HG03521 (cell line): Measurements from ENCODE around the gene RPH3AL.

ENCODE experiments used
- ATAC-seq: cut with Tn5 transposase; IDR thresholded peaks from one replicate; pipeline ENCODE4 v1.9.1; 2021; ENCODE audit warnings: mild to moderate bottlenecking, moderate library complexity; ENCODE audit not compliant: unreplicated experiment

Gene RPH3AL

DNA sequence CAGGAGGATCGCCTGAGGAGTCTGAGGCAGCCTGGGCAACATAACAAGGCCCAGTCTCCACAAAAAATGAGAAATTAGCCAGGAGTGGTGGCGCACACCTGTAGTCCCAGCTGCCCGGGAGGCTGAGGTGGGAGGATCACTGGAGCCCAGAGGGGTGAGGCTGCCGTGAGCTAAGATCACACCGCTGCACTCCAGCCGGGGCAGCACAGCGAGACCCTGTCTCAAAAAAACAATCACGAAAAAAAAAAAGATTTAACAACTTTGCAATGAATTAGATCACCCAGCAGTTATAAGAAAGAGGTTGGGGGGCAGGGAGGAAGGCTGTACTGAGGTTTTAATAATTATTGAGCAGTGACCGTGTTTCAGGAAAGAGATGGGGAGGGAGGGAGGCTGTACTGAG lies 49.4 kb downstream of the RPH3AL start:
- ATAC-seq: no peak

DNA sequence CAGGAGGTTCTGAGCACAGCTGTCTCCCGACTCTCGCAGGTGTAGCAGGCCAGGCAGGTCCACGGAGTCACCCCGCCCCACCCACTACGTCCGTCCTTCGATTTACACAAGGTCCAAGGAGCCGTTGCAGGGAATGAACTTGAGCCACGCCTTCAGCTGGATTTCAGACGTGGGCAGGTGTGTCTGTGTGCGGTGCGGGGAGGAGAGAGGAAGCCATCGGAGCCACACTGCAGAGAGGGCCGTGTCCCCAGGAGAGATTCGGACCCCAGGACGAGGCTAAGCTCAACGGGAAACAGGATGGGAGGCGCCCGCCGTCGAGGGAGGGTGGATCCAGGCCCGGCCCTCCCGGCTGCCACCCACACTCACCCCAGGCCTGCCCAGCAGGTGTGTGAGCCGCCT lies 50.3 kb downstream of the RPH3AL start:
- no peak for ATAC-seq

DNA sequence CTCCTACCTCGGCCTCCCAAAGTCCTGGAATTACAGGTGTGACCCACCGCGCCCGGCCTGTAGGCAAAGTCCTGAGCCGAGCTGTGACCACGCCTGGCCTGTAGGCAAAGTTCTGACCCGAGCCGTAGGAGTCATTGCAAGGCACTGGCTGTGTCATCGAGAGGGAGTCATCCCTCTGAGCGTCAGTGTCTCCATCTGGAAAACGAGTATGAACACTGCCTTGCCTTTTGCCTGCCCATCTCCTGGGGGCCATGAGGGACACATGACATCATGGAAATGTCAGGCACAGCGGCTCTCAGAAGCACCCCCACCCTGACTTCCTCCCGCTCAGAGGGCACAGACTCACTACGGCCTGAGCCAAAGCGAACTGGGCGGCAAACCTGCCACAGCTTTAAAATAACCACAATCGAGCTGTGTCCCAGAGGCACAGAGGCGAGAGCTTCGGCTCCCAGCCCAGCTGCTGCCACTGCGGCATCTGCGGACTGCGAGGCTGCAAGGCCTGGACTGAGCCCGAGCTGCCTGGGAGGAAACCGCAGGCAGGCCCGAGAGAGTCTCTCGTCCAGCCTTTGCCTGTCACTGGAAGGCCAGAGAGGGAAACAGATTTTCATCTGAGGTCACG lies 50.8 kb downstream of the RPH3AL start:
- ATAC-seq: no peak

DNA sequence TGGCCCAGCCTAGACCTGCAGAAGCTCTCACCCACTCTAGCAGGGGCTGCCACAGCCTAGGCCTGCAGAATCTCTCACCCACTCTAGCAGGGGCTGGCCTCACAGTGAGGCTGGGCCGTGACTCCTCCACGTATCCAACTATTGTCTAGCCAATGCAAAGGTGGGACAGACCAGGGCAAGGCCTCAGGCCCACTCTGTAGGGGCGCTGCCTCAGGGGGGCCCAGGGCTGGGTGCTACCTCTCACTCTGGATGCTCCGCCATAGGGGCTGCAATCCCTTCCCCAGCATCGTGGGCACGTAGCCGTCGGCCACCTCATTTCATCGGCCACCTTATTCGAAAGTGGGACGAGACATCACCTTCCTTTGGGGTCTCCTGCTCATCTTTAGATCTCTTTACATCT lies 51.7 kb downstream of the RPH3AL start:
- no peak for ATAC-seq

DNA sequence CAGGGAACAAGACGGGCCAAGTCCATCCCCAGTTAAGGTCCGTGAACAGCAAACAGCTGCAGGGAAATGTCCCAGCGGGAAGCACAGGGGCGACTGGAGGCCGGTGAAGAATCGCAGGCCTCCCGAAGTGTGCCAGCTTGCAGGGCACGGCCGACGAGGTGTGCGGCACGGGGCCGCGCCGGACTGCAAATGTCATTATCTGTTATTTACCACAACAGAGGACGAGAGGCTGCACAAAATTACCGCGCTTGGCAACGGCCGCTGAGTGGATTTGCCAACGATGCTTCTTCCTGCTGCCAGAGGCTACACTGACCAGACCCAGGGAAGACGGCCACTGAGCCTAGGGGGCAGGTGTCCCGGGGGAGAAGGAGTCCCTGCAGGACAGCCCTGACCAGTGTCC lies 53.1 kb downstream of the RPH3AL start:
- ATAC-seq: no peak

DNA sequence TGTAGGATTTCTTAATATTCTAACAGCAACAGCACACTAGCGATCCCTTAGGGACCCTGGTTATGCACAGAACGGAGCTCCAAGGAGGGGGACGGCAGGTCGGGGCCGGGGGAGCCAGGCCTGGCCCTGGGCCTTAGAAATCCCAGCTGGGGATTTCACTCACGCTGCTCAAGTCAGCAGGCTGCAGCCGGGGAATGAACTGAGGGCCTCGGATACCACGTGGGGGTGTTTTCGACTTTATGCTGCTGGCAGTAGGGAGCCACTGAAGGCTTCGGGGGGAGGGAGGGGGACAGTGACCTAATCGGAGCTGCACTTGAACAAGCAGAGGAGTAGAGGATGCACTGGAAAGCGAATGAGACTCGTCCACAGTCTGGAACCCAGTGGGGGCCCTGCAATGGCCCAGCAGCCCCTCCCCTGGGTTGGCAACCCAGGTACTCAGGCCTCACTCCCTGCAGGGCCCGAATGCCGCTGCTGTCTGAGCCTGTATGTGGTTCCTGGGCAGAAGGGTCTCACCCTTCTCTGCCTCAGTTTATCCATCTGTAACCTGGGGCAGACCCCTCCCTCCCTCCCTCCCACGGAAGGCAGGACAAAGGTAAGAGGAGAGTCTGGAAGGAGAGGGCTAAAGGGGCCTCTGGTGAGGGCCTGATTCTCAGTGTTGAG lies 53.7 kb downstream of the RPH3AL start:
- no peak for ATAC-seq

DNA sequence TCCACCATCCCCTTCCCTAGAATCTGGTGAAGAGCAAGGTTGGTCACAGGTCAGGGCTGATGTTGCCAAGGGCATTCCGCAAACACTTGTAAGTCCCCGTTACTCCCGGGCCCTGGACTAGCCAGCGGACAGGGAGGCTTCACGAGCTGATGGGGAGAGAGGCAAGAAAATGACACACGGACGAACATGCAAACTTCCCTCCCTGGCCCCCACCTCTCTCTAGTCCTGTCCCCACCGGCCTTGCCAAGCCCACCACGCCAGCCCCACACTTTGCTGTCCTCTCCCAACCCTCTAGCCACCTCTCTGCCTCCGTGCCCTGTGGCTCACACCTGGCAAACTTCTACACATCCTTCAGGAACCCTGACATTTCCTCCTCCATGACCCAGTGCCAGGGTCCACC lies 54.8 kb downstream of the RPH3AL start:
- no peak for ATAC-seq

DNA sequence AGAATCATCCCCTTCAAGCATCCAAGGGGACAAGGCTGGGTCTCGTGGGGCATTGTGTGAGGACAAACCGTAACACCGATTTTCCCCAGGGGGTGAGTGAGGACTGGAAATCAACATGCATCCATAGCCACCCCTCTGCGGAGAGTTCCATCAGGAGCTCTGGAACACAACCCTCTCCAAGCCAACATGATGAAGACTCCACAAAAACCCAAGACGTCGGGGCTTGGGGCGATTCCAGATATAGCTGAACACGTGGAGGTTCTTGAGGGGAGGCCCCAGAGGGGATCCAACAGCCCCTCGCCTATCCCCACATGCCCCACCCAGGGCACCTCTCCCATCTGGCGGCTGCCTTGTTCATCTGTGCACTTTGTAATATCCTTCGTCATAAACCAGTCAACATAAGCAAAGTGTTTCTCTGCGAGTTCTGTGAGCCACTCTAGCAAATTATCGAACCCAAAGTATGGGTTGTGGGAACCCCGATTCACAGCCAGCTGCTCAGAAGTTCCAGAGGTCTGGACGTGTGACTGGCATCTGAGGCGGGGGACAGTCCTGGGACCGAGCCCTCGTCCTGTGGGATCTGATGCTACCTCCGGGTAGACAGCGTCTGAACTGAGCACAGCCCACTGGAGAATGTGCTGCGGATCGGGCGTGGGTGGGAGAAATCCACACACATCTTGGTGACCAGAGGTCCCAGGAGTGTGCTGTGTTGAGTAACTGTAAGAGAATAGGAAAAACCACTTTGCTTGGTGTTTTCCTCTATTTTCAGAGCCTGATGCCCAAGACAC lies 55.5 kb downstream of the RPH3AL start:
- no peak for ATAC-seq

DNA sequence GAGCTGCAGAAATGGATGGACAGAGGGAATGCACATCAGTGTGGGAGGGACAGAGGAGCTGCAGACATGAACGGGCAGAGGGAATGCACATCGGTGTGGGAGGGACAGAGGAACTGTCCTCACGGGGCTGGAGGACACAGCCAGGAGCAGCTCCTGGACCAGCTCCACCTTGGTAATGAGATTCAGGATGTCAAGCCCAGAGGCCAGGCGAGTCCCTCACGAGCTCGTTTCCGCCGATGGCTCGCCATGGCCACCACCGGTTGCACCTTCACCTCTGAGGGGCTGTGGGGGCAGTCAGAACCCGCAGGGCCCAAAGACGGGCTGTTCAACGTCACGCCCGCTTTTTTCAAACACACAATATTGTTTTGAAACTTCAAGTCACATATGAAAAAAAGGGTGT lies 56.2 kb downstream of the RPH3AL start:
- ATAC-seq: no peak

DNA sequence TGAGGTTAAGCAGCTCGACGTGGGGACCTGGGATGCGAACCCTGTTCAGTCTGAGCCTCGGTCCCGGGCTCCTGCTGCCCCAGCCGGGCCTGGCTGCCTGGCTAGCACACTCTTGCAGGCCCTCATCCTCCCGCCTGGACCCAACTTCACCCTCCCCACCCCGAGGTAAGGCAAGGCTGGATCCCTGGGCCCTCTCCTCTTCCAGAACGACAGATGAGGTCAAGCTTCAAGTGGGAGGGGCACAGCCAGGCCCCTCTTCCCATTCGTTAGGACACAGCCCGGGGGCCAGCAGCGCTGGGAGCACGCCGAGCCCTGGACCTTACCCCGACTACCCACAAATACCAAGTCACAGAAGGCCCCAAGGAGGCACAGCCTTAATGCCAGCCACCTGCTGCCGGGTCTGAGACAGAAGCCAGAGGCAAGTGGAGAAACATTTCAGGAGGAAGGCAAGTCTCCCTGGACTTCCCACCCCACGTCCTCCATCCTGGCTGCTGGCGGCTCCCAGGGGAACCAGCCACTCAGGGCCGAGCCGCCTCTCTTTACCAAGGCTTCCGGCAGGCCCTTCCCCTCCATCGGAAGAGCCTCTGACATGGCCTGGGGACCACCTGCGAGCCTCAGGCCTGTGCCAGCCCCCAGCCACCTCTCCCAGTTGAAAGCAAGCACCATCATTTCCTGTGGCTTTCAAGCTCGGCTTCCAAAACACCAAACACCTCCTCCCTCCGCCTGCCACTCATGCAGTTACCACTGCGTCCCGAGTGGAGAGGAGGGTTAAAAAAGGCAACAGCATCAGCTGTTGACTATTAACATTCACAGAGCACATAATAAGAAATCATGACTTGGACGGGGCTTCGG lies 59.9 kb downstream of the RPH3AL start:
- no peak for ATAC-seq

DNA sequence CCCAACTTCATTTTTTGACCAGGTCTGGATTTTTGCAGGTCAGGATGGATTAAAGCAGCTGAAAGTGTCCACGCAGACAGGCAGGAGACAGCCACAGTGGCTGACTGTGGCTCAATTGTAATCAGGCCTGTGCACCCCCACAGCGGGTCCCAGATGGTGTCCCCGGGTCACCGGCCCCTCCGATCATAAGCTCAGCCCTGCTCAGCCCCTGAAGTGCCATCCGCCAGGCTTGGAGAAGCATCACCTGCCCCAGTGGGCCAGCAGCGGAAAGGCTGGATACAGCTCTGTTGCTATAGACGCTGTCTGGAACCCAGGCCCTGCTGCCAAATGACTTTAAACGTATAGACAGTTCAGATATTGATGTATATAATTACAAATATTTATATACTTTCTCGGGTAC lies 60.6 kb downstream of the RPH3AL start:
- ATAC-seq: no peak

DNA sequence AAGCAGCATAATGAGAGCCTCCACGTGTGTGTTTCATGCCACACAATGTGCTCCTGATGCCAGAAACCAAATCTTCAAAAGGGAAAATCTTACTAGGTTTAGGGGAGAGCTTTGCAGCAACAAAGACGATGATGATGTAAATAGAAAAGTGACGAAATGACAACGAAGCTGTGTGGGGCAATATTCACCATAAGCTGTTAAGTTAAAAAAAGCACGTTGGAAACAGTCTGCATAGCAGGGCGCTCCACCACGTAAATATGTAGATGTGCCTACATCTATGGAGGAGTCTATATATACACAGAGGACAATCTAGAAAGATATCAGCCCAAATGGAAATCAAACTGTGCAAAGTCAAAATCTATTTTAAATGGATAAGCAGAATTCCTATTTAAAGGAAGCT lies 61.0 kb downstream of the RPH3AL start:
- ATAC-seq: no peak

DNA sequence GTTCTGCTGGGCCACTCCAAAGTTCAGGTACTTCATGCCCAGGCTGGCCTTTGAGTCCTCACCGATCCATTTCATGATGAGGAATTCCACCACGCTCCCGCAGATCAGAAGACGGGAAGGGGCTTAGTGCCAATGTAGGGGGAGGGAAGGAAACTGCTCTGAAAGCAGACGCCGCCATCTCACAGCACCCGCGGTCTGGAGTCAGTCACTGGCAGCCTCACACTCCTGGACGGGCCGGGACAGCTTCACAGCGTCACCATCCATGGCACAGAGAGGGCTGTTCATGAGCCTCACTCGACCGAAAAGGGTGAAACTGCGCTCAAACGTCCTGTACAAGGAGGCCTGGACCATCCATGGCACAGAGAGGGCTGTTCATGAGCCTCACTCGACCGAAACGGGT lies 62.0 kb downstream of the RPH3AL start:
- ATAC-seq: no peak

DNA sequence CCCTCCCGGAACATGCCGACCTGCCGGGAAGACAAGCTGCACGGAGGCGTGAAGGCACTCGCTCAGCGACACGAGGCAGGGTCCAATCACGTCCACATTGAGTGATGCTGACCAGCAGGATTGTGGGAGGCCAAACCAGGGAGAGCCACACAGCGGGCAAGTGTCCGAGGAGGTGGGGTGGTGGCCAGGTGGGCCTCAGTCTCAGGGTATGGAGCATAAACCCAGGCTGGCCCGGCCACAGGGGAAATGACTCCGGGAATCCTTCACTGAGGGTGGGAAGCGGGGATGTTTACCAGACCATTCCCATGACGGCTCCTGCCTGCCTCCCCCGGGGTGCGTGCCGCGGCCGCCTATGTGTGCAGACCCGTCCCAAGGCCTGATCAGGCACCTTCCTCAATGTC lies 62.5 kb downstream of the RPH3AL start:
- ATAC-seq: no peak

DNA sequence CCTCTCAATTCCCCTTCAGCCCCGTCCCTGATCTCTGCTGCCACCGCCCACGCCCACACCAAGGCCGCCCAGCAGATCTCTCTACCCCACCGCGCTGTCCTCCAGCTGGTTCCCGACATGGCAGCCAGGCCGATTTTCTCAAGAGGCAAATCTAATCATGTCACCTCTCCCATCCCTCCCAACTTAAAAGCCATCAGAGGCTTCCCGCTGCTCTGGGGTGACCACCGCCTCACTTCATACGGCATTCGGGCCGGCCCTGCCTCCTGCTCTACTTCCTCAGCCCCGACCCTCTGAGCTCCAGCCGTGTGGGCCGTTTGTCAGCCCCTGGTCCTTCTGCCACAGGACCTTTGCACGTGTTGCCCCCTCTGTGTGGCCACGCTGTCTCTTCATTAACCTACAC lies 63.2 kb downstream of the RPH3AL start:
- ATAC-seq: no peak

DNA sequence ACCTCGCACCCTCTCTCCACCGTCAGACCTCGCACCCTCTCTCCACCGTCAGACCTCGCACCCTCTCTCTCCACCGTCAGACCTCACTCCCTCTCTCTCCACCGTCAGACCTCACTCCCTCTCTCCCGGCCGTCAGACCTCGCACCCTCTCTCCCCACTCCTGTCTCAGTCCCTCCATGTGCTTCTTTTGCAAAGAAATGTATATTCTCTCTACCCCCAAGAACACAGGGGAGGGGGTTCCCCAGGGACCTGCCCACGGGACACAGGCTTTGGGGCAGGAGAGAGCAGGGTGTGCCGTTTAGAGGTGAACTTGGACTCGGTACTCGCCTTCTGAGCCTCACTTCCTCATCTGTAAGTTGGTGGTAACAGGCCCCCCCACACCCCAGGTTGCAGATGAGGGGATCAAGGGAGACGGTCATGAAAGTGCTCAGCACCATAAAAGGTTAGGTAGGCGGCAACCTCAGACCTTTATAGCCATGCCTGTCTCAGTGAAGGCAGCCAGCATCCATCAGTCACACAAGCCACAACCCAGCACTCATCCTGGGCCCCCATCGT lies 63.7 kb downstream of the RPH3AL start:
- ATAC-seq: no peak

DNA sequence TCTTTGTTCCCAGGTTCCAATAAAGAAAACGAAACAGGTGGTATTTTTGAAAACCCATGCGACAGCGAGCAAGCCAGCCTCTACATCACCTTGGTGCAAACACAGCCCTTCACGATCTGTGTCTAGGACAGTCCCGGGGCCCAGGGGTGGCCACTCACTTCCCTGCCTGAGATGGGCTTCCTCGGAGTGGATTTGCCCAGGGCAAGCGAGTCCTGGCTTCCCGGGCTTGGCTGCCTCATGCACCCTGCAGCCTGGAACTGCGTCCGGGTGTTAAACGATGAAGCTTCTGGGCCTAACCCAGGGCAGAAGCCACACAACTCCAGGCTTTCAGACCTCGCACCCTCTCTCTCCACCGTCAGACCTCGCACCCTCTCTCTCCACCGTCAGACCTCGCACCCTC lies 66.0 kb downstream of the RPH3AL start:
- no peak for ATAC-seq

DNA sequence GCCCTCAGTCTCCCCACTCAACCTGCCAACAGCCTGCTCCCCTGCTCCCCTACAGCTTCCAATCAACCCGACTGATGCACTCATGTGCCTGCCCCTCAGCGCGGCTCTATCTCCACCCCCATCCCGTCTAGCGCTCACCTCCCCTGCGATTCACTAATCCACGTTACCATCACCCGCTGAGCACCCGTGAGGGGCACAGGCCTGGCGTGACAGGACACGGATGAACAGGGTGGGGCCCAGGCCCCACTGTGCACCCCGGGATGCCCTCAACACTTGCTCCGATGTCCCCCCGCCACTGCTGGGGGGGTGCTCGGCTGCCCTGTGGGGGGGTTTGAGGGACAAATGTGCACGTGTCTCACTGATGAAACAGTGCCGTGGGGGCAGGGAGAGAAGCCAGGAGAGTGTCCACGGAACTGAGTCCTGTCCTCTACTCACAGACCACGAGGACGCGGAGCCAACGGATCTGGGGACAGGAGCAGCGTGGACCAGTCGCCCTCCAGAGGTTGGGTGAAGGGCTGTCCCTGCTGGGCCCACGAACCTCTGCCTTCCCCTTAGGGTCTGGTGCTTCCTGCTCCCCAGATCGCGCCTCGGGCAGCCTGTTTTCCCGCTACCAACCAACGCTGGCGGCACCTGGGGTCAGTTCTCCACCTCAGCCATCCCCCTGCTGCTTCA lies 66.7 kb downstream of the RPH3AL start:
- ATAC-seq: no peak

DNA sequence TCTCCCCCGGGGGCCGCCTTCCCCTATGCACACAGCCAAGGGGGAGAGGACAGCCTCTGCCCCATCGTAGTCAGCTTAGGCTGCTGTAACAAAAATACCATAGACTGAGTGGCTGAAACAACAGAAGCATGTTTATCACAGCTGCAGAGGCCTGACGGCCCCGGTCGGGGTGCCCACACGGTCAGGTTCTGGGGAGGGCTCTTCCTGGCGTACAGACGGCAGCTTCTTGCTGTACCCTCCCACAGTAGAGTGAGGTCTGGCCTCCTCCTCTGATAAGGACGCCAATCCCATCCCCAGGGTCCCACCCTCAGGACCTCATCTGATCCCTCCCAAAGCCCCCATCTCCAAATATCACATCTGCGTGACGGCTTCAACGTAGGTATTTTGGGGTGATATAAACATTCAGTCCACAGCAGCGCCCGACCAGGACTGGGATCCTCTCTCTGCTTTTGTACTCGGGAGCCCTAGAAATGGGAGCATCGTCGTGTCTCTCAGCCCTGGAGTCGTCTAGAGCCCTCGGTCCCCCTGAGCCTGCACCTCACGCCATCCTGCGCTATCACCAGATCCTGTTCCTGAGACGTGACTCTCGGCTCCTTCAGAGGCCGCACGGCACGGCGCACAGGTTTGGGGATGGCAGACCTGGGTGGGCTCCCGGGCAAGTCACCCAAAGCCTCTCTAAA lies 67.8 kb downstream of the RPH3AL start:
- ATAC-seq: no peak
